ENCODE measurements around the gene SCAANT1. TPM values are rescaled to one million over a fixed set of nuclear protein-coding genes. Genes with fewer than 3 reads are reported as not detected.

The SCAANT1 gene
- total RNA-seq, 2 experiments from 2014 or later, result not detected

- H3K4me3 Mint-ChIP-seq, result no peak overlapping the region
- no peak for ATAC-seq
- ChIA-PET CTCF (interaction anchor here (1.1 to 1.6 kb wide), 2 partner anchors 21 to 61 kb away, joined by 3 read pairs; partner anchors contain the start of gene SCAANT1), POLR2A (no interaction called here)
- peaks cover 32% of the 10 kb centered on the region for H3K36me3 Mint-ChIP-seq (ENCODE audit: low read depth)
- peak overlapping the region; percentile 49 for H3K27ac Mint-ChIP-seq
- TF ChIP-seq, protein P1, sequence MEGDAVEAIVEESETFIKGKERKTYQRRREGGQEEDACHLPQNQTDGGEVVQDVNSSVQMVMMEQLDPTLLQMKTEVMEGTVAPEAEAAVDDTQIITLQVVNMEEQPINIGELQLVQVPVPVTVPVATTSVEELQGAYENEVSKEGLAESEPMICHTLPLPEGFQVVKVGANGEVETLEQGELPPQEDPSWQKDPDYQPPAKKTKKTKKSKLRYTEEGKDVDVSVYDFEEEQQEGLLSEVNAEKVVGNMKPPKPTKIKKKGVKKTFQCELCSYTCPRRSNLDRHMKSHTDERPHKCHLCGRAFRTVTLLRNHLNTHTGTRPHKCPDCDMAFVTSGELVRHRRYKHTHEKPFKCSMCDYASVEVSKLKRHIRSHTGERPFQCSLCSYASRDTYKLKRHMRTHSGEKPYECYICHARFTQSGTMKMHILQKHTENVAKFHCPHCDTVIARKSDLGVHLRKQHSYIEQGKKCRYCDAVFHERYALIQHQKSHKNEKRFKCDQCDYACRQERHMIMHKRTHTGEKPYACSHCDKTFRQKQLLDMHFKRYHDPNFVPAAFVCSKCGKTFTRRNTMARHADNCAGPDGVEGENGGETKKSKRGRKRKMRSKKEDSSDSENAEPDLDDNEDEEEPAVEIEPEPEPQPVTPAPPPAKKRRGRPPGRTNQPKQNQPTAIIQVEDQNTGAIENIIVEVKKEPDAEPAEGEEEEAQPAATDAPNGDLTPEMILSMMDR (IDR thresholded peaks at IDR 0.05), result no peak
- no peak for DNase-seq
- intact Hi-C loops (cut with micrococcal nuclease), result no loop called here
- H3K9me3 Mint-ChIP-seq, result no peaks in the 10 kb centered on the region
- no peaks in the 10 kb centered on the region for H3K27me3 Mint-ChIP-seq
- peaks cover 64% of the 10 kb centered on the region for H3K4me1 Mint-ChIP-seq (ENCODE audit: low read depth)
These were observed 20.5 kb upstream of the SCAANT1 start for GRCh38 chr3:63932509-63933212.

GRCh38 chr3:63931290-63931689 is 19.1 kb upstream of the SCAANT1 start:
- ChIA-PET POLR2A (no interaction called here), CTCF (no interaction called here)
- DNase-seq, result no peak
- Mint-ChIP-seq H3K27ac (no peak overlapping the region), H3K4me3 (no peak overlapping the region), H3K27me3 (no peaks in the 10 kb centered on the region), H3K4me1 (ENCODE audit: low read depth) (peaks cover 53% of the 10 kb centered on the region), H3K9me3 (no peaks in the 10 kb centered on the region), H3K36me3 (ENCODE audit: low read depth) (peaks cover 38% of the 10 kb centered on the region)
- intact Hi-C loops (cut with micrococcal nuclease), result no loop called here
- no peak for ATAC-seq
- TF ChIP-seq, protein P1 (IDR thresholded peaks at IDR 0.05), result no peak

DNA sequence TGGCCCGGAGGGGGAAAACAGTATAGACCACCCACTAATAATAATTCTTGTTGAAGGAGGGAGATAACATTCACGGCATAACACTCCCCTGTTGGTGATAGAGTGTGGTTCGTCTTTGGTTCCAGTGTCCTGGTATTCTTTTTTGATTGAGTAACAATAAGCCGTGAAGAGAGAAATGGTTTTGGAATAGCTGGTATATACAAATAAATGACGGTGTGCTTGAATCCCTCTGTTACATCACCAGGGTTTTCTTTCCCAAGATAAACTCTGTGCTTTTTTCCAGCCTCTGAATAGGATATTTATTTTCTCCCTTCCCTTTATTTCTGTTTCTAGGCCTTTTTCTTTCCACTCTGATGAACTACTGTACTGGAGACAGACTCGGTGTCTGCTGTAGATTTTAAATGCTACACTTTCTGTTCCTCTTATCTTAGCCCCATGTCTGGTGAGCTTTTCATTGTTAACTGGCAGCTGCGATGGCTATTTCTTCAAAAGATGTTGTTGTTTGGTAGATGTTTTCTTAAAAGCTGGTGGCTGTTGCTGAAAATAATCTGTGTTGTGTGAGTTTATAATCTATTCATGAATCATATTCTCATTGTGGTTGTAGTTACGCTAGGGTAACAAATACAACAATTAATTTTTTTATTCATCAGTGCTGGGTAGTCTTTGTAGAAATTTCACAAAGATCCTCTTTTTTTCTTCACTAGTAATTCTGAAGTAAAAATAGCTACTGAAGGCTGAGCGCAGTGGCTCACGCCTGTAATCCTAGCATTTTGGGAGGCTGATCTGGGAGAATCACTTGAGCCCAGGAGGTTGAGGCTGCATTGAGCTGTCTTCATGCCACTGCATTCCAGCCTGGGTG is 15.5 kb upstream of the SCAANT1 start:
- ATAC-seq, result no peak
- Mint-ChIP-seq H3K27ac (no peak overlapping the region), H3K4me1 (ENCODE audit: low read depth) (peaks cover 30% of the 10 kb centered on the region), H3K4me3 (no peak overlapping the region), H3K27me3 (no peaks in the 10 kb centered on the region), H3K9me3 (no peaks in the 10 kb centered on the region), H3K36me3 (ENCODE audit: low read depth) (peaks cover 55% of the 10 kb centered on the region)
- intact Hi-C loops (cut with micrococcal nuclease), result no loop called here
- DNase-seq, result no peak
- ChIA-PET POLR2A (interaction anchor here (0.8 to 1.4 kb wide), 2 partner anchors 14 to 16 kb away, joined by 3 read pairs; partner anchors contain the start of gene SCAANT1), CTCF (interaction anchor here (1.3 kb wide), 1 partner anchor 34 kb away, joined by 3 read pairs; no protein-coding TSS in a partner anchor)
- TF ChIP-seq, protein P1 (IDR thresholded peaks at IDR 0.05), result no peak

GRCh38 chr3:63926309-63926708 is 14.1 kb upstream of the SCAANT1 start:
- ATAC-seq (no peak), DNase-seq (no peak)
- Mint-ChIP-seq H3K27ac (no peak overlapping the region), H3K4me3 (no peak overlapping the region), H3K9me3 (no peaks in the 10 kb centered on the region), H3K36me3 (ENCODE audit: low read depth) (peaks cover 63% of the 10 kb centered on the region), H3K4me1 (ENCODE audit: low read depth) (peaks cover 26% of the 10 kb centered on the region), H3K27me3 (no peaks in the 10 kb centered on the region)
- CTCF ChIA-PET, result no interaction called here
- POLR2A ChIA-PET, result no interaction called here
- TF ChIP-seq, protein P1 (IDR thresholded peaks at IDR 0.05), result no peak
- intact Hi-C loops (cut with micrococcal nuclease), result no loop called here
